GM12878 (cell line): ENCODE measurements around the gene C12orf60. TPM values are rescaled to one million over a fixed set of nuclear protein-coding genes. Genes with fewer than 3 reads are reported as not detected.

ENCODE experiments used
- BCLAF1 ChIP-seq: fragments of 450-650 bp; IDR thresholded peaks from 2 replicates; pipeline ENCODE4 v1.6.1; 2017; ENCODE audit warnings: antibody characterized with exemption, mild to moderate bottlenecking, moderate library complexity
- CBFB ChIP-seq: IDR thresholded peaks from 2 replicates; pipeline ENCODE4 v1.6.1; 2016; ENCODE audit warnings: antibody characterized with exemption, low read depth
- CHD1 ChIP-seq: IDR thresholded peaks from 2 replicates; pipeline ENCODE4 v1.6.1; 2012; ENCODE audit warnings: low read depth, low read length, improper control_type of control experiment
- CTCF ChIP-seq, 3 experiments: IDR thresholded peaks in 2 of 3; conservative IDR thresholded peaks in 1 of 3; 2 replicates each; pipeline ENCODE4 v1.5.1; 2011; ENCODE audit warnings: low read depth in 3 of 3, low read length in 3 of 3, mild to moderate bottlenecking in 3 of 3, control low read depth in 2 of 3, moderate library complexity in 2 of 3, inconsistent platforms in 1 of 3, mixed read lengths in 1 of 3; ENCODE audit not compliant: control insufficient read depth in 2 of 3, insufficient read depth in 1 of 3; ENCODE audit errors: extremely low read depth in 1 of 3
- IRF5 ChIP-seq: fragments of 450-650 bp; IDR thresholded peaks from 2 replicates; pipeline ENCODE4 v1.6.1; 2017; ENCODE audit warnings: borderline replicate concordance
- KAT2A ChIP-seq: conservative IDR thresholded peaks from 2 replicates; pipeline ENCODE4 v1.6.1; 2011; ENCODE audit warnings: low read depth, low read length; ENCODE audit not compliant: control insufficient read depth
- PKNOX1 ChIP-seq: fragments of 450-650 bp; IDR thresholded peaks from 2 replicates; pipeline ENCODE4 v1.6.1; 2016; ENCODE audit warnings: mild to moderate bottlenecking
- RELB ChIP-seq: fragments of 450-650 bp; IDR thresholded peaks from 2 replicates; pipeline ENCODE4 v1.6.1; 2017; ENCODE audit warnings: low read depth, mild to moderate bottlenecking, moderate library complexity
- SMAD1 ChIP-seq: fragments of 450-650 bp; IDR thresholded peaks from 2 replicates; pipeline ENCODE4 v1.6.1; 2018; ENCODE audit warnings: mild to moderate bottlenecking, low read depth; ENCODE audit not compliant: partially characterized antibody
- SPI1 ChIP-seq: IDR thresholded peaks from 2 replicates; pipeline ENCODE4 v1.6.1; 2011; ENCODE audit warnings: low read depth, mild to moderate bottlenecking, low read length, moderate library complexity, borderline replicate concordance; ENCODE audit not compliant: insufficient read depth
- SRF ChIP-seq, 2 experiments: IDR thresholded peaks; 2 replicates each; pipeline ENCODE4 v1.6.1; 2011; ENCODE audit warnings: low read depth in 2 of 2, low read length in 2 of 2, mild to moderate bottlenecking in 1 of 2, moderate library complexity in 1 of 2
- TCF3 ChIP-seq: IDR thresholded peaks from 2 replicates; pipeline ENCODE4 v1.6.1; 2012; ENCODE audit warnings: low read depth, mild to moderate bottlenecking, low read length, borderline replicate concordance; ENCODE audit not compliant: insufficient read depth
- ZBTB40 ChIP-seq: fragments of 450-650 bp; IDR thresholded peaks from 2 replicates; pipeline ENCODE4 v1.6.1; 2016; ENCODE audit warnings: mild to moderate bottlenecking, moderate library complexity, borderline replicate concordance
- polyA plus RNA-seq, 11 experiments: library from polyadenylated mRNA; depleted of rRNA in 4 of 11; unstranded in 6 of 11; stranded (reverse) in 5 of 11; fragments of >200 nt; fragmentation: Nextera tagmentation in 4 of 11; fragmentation: Illumina TruSeq in 1 of 11; extraction: Ambion mirVana in 4 of 11; extraction: Trizol in 1 of 11; gene quantifications; 1 replicate in 1 of 11; 2 replicates in 10 of 11; pipeline versions ENCODE4 v1.2.1 to v1.2.3, GENCODE V29; 2011 to 2016; ENCODE audit warnings: inconsistent platforms in 2 of 11, missing spikeins in 2 of 11, low read depth in 1 of 11
- total RNA-seq, 4 experiments: library from RNA; depleted of rRNA in 3 of 4; stranded (reverse); fragments of >200 nt in 3 of 4; fragmentation: Illumina TruSeq in 1 of 4; extraction: Trizol in 1 of 4; gene quantifications; 2 replicates each; pipeline versions ENCODE4 v1.2.1 to v1.2.3, GENCODE V29; 2013 to 2021

The C12orf60 gene
- total and polyA plus RNA-seq, 10 of the 15 experiments (the other 5 are each of a cell fraction or from before 2014, with no cell fraction given) = 1.8 to 7.2 (median 3.2) TPM

- TF ChIP-seq BCLAF1 (no peak), RELB (no peak), CBFB (peak; percentile 75), PKNOX1 (peak; percentile 99), ZBTB40 (no peak; the same call in 1 of the 2 replicates), KAT2A (no peak), CTCF (IDR thresholded peaks at IDR 0.05 in 2 of 3, conservative IDR thresholded peaks at IDR 0.05 in 1 of 3; ENCODE audit: control insufficient read depth in 2 of 3, extremely low read depth in 1 of 3, insufficient read depth in 1 of 3, low read depth in 3 of 3, low read length in 3 of 3) (no peak), SMAD1 (no peak), IRF5 (no peak), SPI1 (no peak), CHD1 (no peak), TCF3 (no peak), SRF (IDR thresholded peaks at IDR 0.05; ENCODE audit: low read depth in 2 of 2, low read length in 2 of 2) (no peak)
Observed at GRCh38 chr12:14774074-14774905, 29.2 kb upstream of the C12orf60 start (continued).
